Measurements from ENCODE around the gene MVB12A.

Gene MVB12A

DNA sequence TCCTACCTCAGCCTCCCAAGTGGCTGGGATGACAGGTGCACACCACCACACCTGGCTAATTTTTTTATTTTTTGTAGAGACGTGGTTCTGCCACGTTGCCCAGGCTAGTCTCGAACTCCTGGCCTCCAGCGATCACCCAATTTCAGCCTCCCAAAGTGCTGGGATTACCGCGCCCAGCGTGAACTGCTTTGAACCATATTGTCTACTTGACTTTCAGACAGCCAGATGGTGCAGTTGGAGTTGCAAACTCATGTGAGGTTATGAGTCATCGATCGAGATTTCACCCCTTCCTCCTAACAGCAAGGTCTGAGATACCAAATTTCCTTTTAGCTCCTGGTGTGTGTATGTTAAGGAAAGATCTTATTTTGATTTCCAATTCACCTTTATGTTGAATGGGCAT lies 53.2 kb downstream of the MVB12A start:
- DNase-seq = peak; percentile 83 to 91
